ENCODE results near the gene MET. TPM values are rescaled to one million over a fixed set of nuclear protein-coding genes. Genes with fewer than 3 reads are reported as not detected.

The MET gene
- total and polyA plus RNA-seq, 2 of the 8 experiments (the other 6 are each of a cell fraction or from before 2014, with no cell fraction given) = 3.5 to 12.9 TPM

DNA sequence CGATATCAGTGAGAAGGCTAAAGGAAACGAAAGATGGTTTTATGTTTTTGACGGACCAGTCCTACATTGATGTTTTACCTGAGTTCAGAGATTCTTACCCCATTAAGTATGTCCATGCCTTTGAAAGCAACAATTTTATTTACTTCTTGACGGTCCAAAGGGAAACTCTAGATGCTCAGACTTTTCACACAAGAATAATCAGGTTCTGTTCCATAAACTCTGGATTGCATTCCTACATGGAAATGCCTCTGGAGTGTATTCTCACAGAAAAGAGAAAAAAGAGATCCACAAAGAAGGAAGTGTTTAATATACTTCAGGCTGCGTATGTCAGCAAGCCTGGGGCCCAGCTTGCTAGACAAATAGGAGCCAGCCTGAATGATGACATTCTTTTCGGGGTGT, 27.7 kb downstream of the MET start:
- FAIRE-seq (no peak), DNase-seq (ENCODE audit: low read depth in 1 of 2, low spot score in 2 of 2) (no peak)
- Histone ChIP-seq H2AFZ (ENCODE audit: low read length) (no peak overlapping the region), H3K4ac (replicated peaks; ENCODE audit: insufficient read length, low read depth, low read length) (no peak overlapping the region), H3K4me1 (replicated peaks in 1 of 4; ENCODE audit: control insufficient read depth in 3 of 4, insufficient read depth in 4 of 4, low read length in 3 of 4) (peaks cover 0 to 5% (median 0%) of the 10 kb centered on the region in 4 experiments; a peak in 3 of 7 replicates), H4K8ac (ENCODE audit: extremely low read depth, insufficient read depth, low read length) (no peak overlapping the region), H3K36me3 (ENCODE audit: control insufficient read depth in 2 of 4, insufficient read depth in 4 of 4, low read length in 3 of 4) (no peaks in the 10 kb centered on the region), H3K9ac (replicated peaks in 1 of 4; ENCODE audit: extremely low read depth in 1 of 4, low read depth in 3 of 4, low read length in 3 of 4) (no peak overlapping the region; a peak in 1 of 7 replicates), H3K79me2 (ENCODE audit: control insufficient read depth in 1 of 2, insufficient read depth in 2 of 2, low read length in 2 of 2) (no peaks in the 10 kb centered on the region), H4K91ac (replicated peaks; ENCODE audit: insufficient read length, low read length) (no peak overlapping the region), H4K20me1 (replicated peaks in 1 of 2; ENCODE audit: control insufficient read depth in 1 of 2, insufficient read depth in 2 of 2, low read length in 2 of 2) (no peaks in the 10 kb centered on the region), H2BK120ac (replicated peaks; ENCODE audit: low read depth, low read length) (no peak overlapping the region), H2AK5ac (ENCODE audit: low read depth, low read length) (no peak overlapping the region), H3K23ac (ENCODE audit: insufficient read length) (no peak overlapping the region), H2BK5ac (ENCODE audit: low read depth, low read length) (no peak overlapping the region), H2BK15ac (ENCODE audit: low read length) (no peak overlapping the region; the same call in 1 of the 2 replicates), H3K4me2 (ENCODE audit: insufficient read depth in 1 of 2, low read depth in 2 of 2, low read length in 2 of 2) (no peak overlapping the region), H4K5ac (ENCODE audit: insufficient read length, low read depth, low read length) (no peak overlapping the region), H3K9me3 (ENCODE audit: insufficient read depth in 2 of 2, low read depth in 1 of 2, low read length in 1 of 2) (no peaks in the 10 kb centered on the region), H3K27me3 (replicated peaks in 1 of 4; ENCODE audit: control insufficient read depth in 3 of 4, extremely low read depth in 1 of 4, insufficient read depth in 3 of 4, low read length in 3 of 4) (no peaks in the 10 kb centered on the region), H3K18ac (ENCODE audit: extremely low read depth, low read length) (no peak overlapping the region), H2BK20ac (ENCODE audit: low read length) (no peak overlapping the region), H3K23me2 (ENCODE audit: low read depth, low read length) (no peaks in the 10 kb centered on the region), H3K27ac (ENCODE audit: low read depth, low read length) (no peak overlapping the region), H3K56ac (replicated peaks; ENCODE audit: insufficient read length, low read depth, low read length) (no peak overlapping the region), H3K4me3 (ENCODE audit: extremely low read depth in 1 of 4, insufficient read depth in 2 of 4, low read depth in 3 of 4, low read length in 4 of 4) (no peak overlapping the region), H3K79me1 (ENCODE audit: low read depth, low read length) (no peaks in the 10 kb centered on the region), H3K14ac (ENCODE audit: insufficient read length) (no peak overlapping the region), H2BK12ac (ENCODE audit: low read depth, low read length) (no peak overlapping the region)
- 92% methylated on average over 6 of the region's 6 CpGs; no CpG with 5 or more reads in 1 of the 2 experiments for WGBS, 2 experiments (ENCODE audit: extremely low coverage in 1 of 2, insufficient coverage in 1 of 2, insufficient read length in 1 of 2, insufficient replicate concordance in 2 of 2, low coverage in 1 of 2, low lambda C conversion rate in 2 of 2, missing lambda C conversion rate in 1 of 2)
- ChIA-PET POLR2A (ENCODE audit: partially characterized antibody) (no interaction called here), CTCF (ENCODE audit: partially characterized antibody) (no interaction called here)
- TF ChIP-seq CHD1 (IDR thresholded peaks at IDR 0.05; ENCODE audit: low read depth, low read length) (no peak), EZH2 (IDR thresholded peaks at IDR 0.05; ENCODE audit: low read depth, low read length, severe bottlenecking) (no peak), E2F6 (IDR thresholded peaks at IDR 0.05) (no peak)
